Activated naive CD8-positive, alpha-beta T cell treated with anti-CD3 and anti-CD28 coated beads, Interleukin-2, amount 10 ng/mL, durations not matched to agents 7 days and 5 days (primary cell): ENCODE data around the gene SYNPO. TPM values are rescaled to one million over a fixed set of nuclear protein-coding genes. Genes with fewer than 3 reads are reported as not detected.
A peak's percentile ranks its signal among the peaks of the same experiment; 100 is the strongest.

Experiments used
- ATAC-seq: fragments of 150-1000 bp; cut with Tn5 transposase; one replicate; pipeline ENCODE4 v1.10.0; 2021; ENCODE audit warnings: low read depth, moderate library complexity
- POLR2A ChIA-PET: fragments of 350-600 bp; sonication (Branson Sonifier 250); formaldehyde crosslinking; loops from one replicate; lab custom pipeline; 2021; ENCODE audit warnings: antibody characterized with exemption; lab: Charles Lee
- DNase-seq: peaks from one replicate; pipeline ENCODE4 v3.0.0; 2021
- H3K27ac Mint-ChIP-seq: one replicate; pipeline ENCODE4 v1.8.0; 2022; ENCODE audit warnings: mild to moderate bottlenecking, mixed read lengths
- H3K27me3 Mint-ChIP-seq: one replicate; pipeline ENCODE4 v1.8.0; 2022; ENCODE audit warnings: mild to moderate bottlenecking, moderate library complexity, mixed read lengths
- H3K36me3 Mint-ChIP-seq: one replicate; pipeline ENCODE4 v1.8.0; 2021; ENCODE audit warnings: mild to moderate bottlenecking, mixed read lengths
- H3K4me1 Mint-ChIP-seq: one replicate; pipeline ENCODE4 v1.8.0; 2021; ENCODE audit warnings: mixed read lengths
- H3K4me3 Mint-ChIP-seq: one replicate; pipeline ENCODE4 v1.8.0; 2022; ENCODE audit warnings: mild to moderate bottlenecking, moderate library complexity, mixed read lengths
- H3K9me3 Mint-ChIP-seq: one replicate; pipeline ENCODE4 v1.8.0; 2021; ENCODE audit warnings: mixed read lengths
- total RNA-seq, 2 experiments: library from RNA; stranded (reverse); gene quantifications; one replicate each; pipeline ENCODE4 v1.2.3, GENCODE V29; 2021

The SYNPO gene
- total RNA-seq, 2 experiments from 2014 or later: 0.25 to 0.28 TPM

DNA sequence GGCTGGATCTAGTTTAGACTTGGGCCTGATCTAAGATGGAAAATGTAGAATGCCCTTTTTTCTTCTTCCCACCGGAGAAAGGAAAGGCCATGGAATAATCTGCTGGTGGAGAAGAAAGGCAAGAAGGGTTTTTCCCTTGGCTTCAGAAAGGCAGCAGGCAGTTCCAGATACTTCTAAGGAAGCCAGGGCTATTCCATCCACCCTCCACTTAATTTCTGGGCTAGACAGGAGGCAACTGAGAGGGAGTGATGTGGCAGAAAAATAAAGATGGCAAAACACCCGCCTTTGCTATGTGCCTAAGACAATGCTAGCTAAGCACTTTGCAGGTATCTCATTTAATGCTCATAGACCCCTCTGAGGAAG is 30.5 kb downstream of the SYNPO start:
- H3K4me1 Mint-ChIP-seq: no peaks in the 10 kb centered on the region
- no peak for ATAC-seq
- POLR2A ChIA-PET: interaction anchor here (1.3 kb wide), 1 partner anchor 113 kb away, joined by 3 read pairs; no protein-coding TSS in a partner anchor
- H3K4me3 Mint-ChIP-seq: peak overlapping the region; percentile 26
- H3K9me3 Mint-ChIP-seq: no peaks in the 10 kb centered on the region
- peaks cover 22% of the 10 kb centered on the region for H3K27me3 Mint-ChIP-seq
- H3K36me3 Mint-ChIP-seq: no peaks in the 10 kb centered on the region
- no peak for DNase-seq
- no peak overlapping the region for H3K27ac Mint-ChIP-seq

DNA sequence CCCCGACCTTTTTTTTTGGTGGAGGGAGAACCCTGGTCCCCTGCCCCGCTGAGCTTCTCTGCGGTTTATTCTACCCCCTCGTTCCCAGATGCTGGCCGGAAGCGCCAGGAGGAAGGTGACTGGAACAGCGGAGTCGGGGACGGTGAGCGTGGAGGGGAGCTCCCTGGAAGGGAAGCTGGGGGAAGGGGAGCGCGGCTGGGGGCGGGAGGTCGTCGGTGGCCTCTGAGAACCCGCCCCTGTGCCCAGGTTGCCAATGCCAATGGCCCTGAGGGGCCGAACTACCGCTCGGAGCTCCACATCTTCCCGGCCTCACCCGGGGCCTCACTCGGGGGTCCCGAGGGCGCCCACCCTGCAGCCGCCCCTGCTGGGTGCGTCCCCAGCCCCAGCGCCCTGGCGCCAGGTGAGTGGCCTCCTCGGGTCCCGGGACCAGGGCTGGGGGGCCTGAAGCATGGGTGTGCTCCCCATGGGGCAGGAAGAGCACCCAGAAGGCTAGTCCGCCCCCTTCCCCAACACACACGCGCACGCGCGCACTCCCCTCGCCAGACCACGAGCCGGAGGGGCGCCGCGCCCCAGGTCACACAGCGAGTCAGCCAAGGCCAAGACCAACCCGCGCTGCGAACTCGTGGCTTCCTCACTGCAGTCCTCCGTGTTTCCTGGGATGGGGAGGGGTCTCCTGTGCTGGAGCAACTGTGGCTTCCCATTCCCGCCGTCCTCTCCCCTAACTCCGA is 31.2 kb downstream of the SYNPO start:
- Mint-ChIP-seq H3K4me3 (peak overlapping the region; percentile 80), H3K27ac (no peak overlapping the region), H3K4me1 (no peaks in the 10 kb centered on the region), H3K9me3 (no peaks in the 10 kb centered on the region), H3K36me3 (no peaks in the 10 kb centered on the region), H3K27me3 (peaks cover 18% of the 10 kb centered on the region)
- ATAC-seq: no peak
- POLR2A ChIA-PET: interaction anchor here (0.7 to 1.3 kb wide), 3 partner anchors 28 to 200 kb away, joined by 3 read pairs; no protein-coding TSS in a partner anchor
- peak; percentile 46 for DNase-seq

DNA sequence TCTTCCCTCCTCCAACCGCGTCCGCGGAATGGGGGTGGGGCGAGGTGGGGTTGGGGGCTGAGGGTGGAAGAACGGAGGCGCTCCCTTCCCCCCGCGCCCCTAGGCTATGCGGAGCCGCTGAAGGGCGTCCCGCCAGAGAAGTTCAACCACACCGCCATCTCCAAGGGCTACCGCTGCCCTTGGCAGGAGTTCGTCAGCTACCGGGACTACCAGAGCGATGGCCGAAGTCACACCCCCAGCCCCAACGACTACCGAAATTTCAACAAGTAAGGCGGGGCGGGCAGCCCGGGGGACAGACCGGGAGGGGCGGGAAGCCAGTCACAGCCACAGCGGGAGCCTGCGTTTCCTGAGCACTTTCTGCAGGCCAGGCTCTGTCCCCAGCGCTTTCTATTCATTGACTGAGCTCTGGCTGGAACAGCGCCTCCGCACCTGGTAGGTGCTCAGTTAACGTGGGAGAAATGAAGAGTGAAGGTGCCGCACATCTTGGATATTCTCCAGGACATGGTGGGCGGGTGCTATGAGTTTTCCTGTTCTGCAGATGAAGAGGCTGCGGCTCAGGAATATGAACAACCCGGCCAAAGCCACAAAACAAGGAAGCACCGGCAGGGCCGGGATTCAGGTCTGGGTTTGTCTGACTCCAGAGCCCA is 31.9 kb downstream of the SYNPO start:
- peak; percentile 50 for DNase-seq
- Mint-ChIP-seq H3K36me3 (no peaks in the 10 kb centered on the region), H3K27me3 (peaks cover 16% of the 10 kb centered on the region), H3K4me1 (no peaks in the 10 kb centered on the region), H3K4me3 (peak overlapping the region; percentile 80), H3K9me3 (no peaks in the 10 kb centered on the region), H3K27ac (no peak overlapping the region)
- peak; percentile 73 for ATAC-seq
- POLR2A ChIA-PET: interaction anchor here (1.3 kb wide), 1 partner anchor 28 kb away, joined by 3 read pairs; no protein-coding TSS in a partner anchor

DNA sequence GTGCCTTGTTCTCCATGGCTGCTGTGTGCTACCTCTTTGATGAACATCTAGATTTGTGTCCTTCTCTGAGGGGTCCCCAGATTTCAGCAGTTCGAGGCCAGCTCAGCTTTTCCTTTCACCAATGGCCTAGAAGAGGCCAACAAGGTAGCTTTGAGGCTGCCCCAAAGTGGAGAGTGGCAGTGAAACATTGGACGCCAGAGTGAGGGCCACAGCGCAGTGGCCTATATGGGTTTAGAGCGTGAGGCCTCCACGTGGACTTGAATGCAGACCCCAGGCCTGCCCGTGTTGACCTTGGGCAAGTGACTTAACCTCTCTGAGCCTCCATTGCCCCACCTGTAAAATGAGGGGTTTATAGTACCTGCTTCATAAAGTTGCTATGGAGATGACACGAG is 32.4 kb downstream of the SYNPO start:
- no peak overlapping the region for H3K27ac Mint-ChIP-seq
- peak overlapping the region; percentile 80 for H3K4me3 Mint-ChIP-seq
- POLR2A ChIA-PET: interaction anchor here (1.3 kb wide), 1 partner anchor 27 kb away, joined by 3 read pairs; no protein-coding TSS in a partner anchor
- H3K9me3 Mint-ChIP-seq: no peaks in the 10 kb centered on the region
- DNase-seq (no peak), ATAC-seq (no peak)
- H3K27me3 Mint-ChIP-seq: peaks cover 16% of the 10 kb centered on the region
- H3K36me3 Mint-ChIP-seq: no peaks in the 10 kb centered on the region
- H3K4me1 Mint-ChIP-seq: no peaks in the 10 kb centered on the region

DNA sequence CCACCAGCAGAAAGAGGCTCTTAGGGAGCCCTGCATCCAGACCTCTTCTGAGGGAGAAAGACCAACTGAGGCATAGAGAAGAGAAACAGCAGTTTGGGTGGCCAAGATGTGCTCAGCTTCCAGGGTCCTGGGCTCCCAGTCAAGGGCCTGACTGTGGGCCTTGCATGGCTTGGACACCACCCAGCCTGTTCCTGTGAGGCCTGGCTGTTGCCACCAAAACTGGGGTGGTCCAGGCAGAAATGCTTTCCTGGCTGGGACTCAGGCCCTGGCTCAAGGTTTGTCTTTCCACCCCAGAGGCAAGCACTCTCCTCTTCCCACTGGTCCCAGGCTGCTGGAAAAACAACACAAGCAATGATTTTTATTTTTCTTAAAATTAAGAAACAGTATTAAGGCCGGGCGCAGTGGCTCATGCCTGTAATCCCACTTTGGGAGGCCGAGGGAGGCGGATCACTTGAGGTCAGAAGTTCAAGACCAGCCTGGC is 33.9 kb downstream of the SYNPO start:
- POLR2A ChIA-PET: no interaction called here
- no peaks in the 10 kb centered on the region for H3K9me3 Mint-ChIP-seq
- ATAC-seq: no peak
- H3K4me1 Mint-ChIP-seq: no peaks in the 10 kb centered on the region
- no peak for DNase-seq
- no peaks in the 10 kb centered on the region for H3K36me3 Mint-ChIP-seq
- H3K27ac Mint-ChIP-seq: no peak overlapping the region
- peaks cover 16% of the 10 kb centered on the region for H3K27me3 Mint-ChIP-seq
- no peak overlapping the region for H3K4me3 Mint-ChIP-seq

DNA sequence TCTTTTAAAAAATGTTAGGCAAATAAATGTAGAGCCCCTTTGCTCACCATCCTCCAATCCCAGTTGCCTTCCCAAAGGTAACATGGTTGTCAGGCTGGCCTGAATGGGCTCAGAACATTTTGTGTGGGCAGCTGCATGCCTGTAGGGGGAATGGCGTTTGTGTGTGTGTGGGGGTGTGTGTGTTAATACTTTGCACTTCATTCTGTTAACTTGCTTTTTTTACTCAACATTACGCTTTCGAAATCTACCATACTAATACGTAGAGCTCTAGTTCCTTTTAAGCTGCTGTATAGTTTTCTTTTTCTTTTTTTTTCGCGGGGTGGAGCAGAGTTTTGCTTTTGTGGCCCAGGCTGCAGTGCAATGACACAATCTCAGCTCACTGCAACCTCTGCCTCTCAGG is 34.6 kb downstream of the SYNPO start:
- DNase-seq (no peak), ATAC-seq (no peak)
- no peaks in the 10 kb centered on the region for H3K4me1 Mint-ChIP-seq
- peaks cover 1% of the 10 kb centered on the region for H3K36me3 Mint-ChIP-seq
- H3K27me3 Mint-ChIP-seq: peaks cover 12% of the 10 kb centered on the region
- POLR2A ChIA-PET: no interaction called here
- H3K27ac Mint-ChIP-seq: no peak overlapping the region
- H3K4me3 Mint-ChIP-seq: no peak overlapping the region
- no peaks in the 10 kb centered on the region for H3K9me3 Mint-ChIP-seq

DNA sequence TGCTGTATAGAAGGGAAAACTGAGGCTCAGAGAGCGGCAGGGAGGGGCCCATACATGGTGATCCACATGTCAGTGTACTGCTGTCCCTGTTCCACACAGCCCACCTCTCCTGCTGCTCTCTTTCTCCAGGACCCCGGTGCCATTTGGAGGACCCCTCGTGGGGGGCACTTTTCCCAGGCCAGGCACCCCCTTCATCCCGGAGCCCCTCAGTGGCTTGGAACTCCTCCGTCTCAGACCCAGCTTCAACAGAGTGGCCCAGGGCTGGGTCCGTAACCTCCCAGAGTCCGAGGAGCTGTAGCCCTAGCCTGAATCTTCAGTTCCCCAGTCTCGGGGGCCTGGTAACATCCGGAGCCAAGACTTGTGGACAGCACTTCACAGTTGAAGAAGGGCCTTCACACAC is 36.1 kb downstream of the SYNPO start:
- H3K36me3 Mint-ChIP-seq: peaks cover 1% of the 10 kb centered on the region
- no peak overlapping the region for H3K27ac Mint-ChIP-seq
- H3K9me3 Mint-ChIP-seq: no peaks in the 10 kb centered on the region
- no peak for DNase-seq
- H3K4me1 Mint-ChIP-seq: no peaks in the 10 kb centered on the region
- no peaks in the 10 kb centered on the region for H3K27me3 Mint-ChIP-seq
- POLR2A ChIA-PET: no interaction called here
- no peak overlapping the region for H3K4me3 Mint-ChIP-seq
- no peak for ATAC-seq

DNA sequence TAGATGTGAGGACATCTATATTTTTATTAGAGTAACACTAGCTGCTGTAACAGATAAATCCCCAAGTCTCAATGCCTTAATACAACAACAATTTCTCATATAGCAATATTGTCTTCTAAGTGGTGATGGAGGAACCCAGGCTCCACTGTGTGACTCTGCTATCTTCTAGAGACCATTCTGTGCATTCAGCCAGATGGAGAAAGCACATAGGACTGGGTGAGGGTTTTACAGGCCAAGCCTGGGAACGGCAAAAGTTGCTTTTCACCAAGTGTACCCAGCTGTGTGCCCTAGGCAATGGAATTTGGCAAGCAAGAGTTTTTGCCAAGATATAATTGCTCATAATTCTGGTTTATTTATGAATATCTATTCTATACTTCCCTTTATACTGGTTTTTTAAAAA is 48.7 kb downstream of the SYNPO start:
- no peak overlapping the region for H3K27ac Mint-ChIP-seq
- DNase-seq (no peak), ATAC-seq (no peak)
- H3K36me3 Mint-ChIP-seq: peaks cover 30% of the 10 kb centered on the region
- H3K27me3 Mint-ChIP-seq: no peaks in the 10 kb centered on the region
- no peak overlapping the region for H3K4me3 Mint-ChIP-seq
- H3K4me1 Mint-ChIP-seq: no peaks in the 10 kb centered on the region
- no peaks in the 10 kb centered on the region for H3K9me3 Mint-ChIP-seq
- POLR2A ChIA-PET: no interaction called here

DNA sequence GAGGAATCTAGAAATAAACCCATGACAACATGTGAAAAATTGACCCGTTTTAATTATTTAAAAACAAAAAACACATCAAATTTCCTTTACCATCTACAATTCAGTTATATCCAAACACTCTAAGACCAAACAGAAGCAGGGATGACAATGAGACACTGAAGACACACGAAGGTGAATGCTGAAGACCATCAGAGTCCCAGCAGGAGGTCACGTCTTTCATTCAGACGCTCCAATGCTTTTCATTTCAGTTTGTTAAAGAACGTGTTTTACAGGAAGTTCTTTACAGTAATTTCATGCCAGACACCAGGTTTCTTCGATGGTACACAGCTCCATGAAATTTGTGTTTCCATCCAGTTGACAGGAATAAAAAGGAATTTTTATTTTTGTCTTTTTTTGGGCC is 50.3 kb downstream of the SYNPO start:
- Mint-ChIP-seq H3K27me3 (no peaks in the 10 kb centered on the region), H3K4me1 (peaks cover 2% of the 10 kb centered on the region), H3K36me3 (peaks cover 40% of the 10 kb centered on the region), H3K4me3 (no peak overlapping the region), H3K9me3 (no peaks in the 10 kb centered on the region), H3K27ac (no peak overlapping the region)
- ATAC-seq: no peak
- no peak for DNase-seq
- POLR2A ChIA-PET: no interaction called here

DNA sequence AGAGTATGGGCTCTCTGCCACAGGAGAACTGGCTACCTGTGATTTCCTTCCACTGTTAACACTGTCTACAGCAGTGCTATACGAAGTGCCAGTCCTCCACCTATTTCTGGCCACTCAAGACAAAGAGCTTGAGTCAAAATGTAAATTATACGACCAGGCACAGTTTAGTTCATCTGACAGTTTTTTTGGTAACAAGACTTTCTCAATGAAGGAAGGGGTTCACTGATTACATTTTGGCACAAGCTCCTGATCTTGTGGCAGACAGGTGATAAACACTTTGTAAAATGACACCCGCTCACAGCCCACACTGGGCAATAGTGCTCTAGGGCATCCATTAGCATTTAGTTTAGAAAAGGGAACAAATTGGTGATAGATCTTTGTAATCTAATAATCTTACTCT is 51.8 kb downstream of the SYNPO start:
- DNase-seq: no peak
- Mint-ChIP-seq H3K27me3 (no peaks in the 10 kb centered on the region), H3K36me3 (peaks cover 45% of the 10 kb centered on the region), H3K27ac (no peak overlapping the region), H3K9me3 (no peaks in the 10 kb centered on the region), H3K4me3 (no peak overlapping the region), H3K4me1 (peaks cover 3% of the 10 kb centered on the region)
- no peak for ATAC-seq
- POLR2A ChIA-PET: interaction anchor here (1.1 kb wide), 1 partner anchor 8 kb away, joined by 5 read pairs; the partner anchor contains the start of gene RBM22

DNA sequence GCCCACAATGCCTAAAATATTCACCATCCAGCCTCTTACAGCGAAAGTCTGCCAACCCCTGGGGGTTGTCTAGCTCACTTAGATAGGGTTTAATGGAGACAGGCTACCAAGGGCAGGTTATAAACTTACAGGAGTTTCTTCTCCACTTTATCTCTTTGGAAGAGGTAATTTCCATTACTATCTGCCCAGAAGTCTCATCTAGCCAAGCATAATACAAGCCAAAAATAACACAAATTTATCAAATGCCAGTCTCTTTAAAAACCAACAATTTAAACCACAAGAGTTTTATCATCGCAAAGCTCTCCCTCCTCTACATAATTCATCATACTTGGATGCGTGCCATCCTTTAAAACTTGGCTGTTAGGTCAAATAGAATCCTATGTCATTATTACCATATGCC is 54.2 kb downstream of the SYNPO start:
- no peak for DNase-seq
- POLR2A ChIA-PET: interaction anchor here (0.9 to 1.1 kb wide), 2 partner anchors 33 to 152 kb away, joined by 3 read pairs; no protein-coding TSS in a partner anchor
- Mint-ChIP-seq H3K36me3 (peaks cover 44% of the 10 kb centered on the region), H3K27me3 (no peaks in the 10 kb centered on the region), H3K4me1 (peaks cover 8% of the 10 kb centered on the region), H3K27ac (no peak overlapping the region), H3K4me3 (no peak overlapping the region), H3K9me3 (no peaks in the 10 kb centered on the region)
- no peak for ATAC-seq

DNA sequence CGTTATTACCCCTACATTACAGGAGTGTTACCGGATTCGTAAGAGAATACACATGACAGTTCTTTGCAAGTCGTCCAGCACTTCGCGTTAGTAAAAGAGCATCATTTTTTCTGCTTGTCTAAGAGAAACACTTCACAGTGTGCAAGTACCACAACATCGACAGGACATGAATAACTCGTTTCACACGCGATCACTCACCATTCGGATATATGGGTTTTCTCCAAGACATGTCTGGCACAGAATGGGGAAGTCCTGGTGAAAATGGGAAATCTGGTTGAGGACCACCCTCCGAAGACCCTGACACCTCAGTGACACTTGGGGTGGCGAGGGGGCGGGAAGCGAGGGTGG is 59.8 kb downstream of the SYNPO start:
- Mint-ChIP-seq H3K9me3 (no peaks in the 10 kb centered on the region), H3K27ac (no peak overlapping the region), H3K36me3 (peaks cover 16% of the 10 kb centered on the region), H3K4me3 (no peak overlapping the region), H3K27me3 (no peaks in the 10 kb centered on the region), H3K4me1 (peaks cover 7% of the 10 kb centered on the region)
- ATAC-seq (no peak), DNase-seq (no peak)
- POLR2A ChIA-PET: interaction anchor here (1.0 to 2.7 kb wide), 22 partner anchors 8 to 243 kb away, joined by 3 to 25 read pairs (median 5); partner anchors contain the start of genes DCTN4, IRGM and SMIM3

DNA sequence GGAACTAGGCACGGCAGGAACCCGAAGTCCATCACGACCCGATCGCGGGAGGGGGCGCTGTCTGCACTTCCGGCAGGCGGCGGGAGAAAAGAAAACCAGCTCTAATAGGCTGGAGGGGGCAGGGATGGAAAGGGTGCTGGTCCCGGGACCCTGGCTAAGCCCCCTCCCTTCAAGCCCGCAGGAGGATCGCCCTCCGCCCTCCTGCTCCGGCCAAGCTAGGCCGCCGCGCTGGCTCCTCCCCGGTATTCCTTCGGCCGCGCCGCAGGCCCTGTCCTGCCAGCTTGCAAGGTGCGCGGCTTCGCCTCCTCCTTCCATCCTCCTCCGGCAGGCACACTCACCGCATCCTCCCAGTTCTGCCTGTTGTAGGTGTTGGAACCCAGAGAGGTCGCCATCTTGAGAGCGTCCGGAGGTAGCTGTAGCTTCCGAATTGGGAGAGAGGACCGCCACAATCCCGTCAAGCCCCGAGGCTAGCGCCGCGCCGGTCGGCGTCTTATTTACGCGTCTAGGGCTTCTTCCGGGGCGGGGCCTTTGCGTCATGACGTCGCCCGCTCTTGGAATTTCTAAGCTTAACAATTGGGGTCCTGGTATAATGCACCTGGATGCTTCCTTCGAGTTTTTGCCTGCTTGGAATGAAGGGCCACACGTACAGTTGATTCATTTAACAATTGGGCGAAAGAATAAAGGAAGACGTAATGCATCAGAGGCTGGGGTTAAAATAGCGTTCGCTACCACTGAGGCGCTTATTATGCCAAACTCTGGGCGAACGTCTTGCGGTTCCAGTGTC is 60.3 kb downstream of the SYNPO start, which contains the start of gene RBM22:
RBM22 (minus strand) TSS at position 469 of the 784 bp plus-strand sequence; CDS start at position 392, 77 bp downstream.
- peaks cover 7% of the 10 kb centered on the region for H3K4me1 Mint-ChIP-seq
- no peak within 1 kb of the TSS for H3K27ac Mint-ChIP-seq
- ATAC-seq: peak; percentile 97
- DNase-seq: peak; percentile 89
- POLR2A ChIA-PET: interaction anchor here (0.6 to 2.7 kb wide), 27 partner anchors 8 to 552 kb away, joined by 3 to 25 read pairs (median 4); partner anchors contain the start of genes DCTN4, GM2A, IRGM and SMIM3
- peaks cover 12% of the 10 kb centered on the region for H3K36me3 Mint-ChIP-seq
- H3K9me3 Mint-ChIP-seq: no peaks in the 10 kb centered on the region
- no peaks in the 10 kb centered on the region for H3K27me3 Mint-ChIP-seq
- H3K4me3 Mint-ChIP-seq: no peak within 1 kb of the TSS
